GM18502 (cell line): ENCODE measurements around the gene GPN2.
"Not testable (repeated sequence)": the region's sequence is repeated elsewhere in the genome, so short reads cannot be mapped to it uniquely, and the experiment has no call there.

ENCODE experiments used
- ATAC-seq: cut with Tn5 transposase; IDR thresholded peaks from one replicate; pipeline ENCODE4 v1.9.1; 2021; ENCODE audit warnings: mild to moderate bottlenecking; ENCODE audit not compliant: unreplicated experiment, poor library complexity

GPN2 gene

DNA sequence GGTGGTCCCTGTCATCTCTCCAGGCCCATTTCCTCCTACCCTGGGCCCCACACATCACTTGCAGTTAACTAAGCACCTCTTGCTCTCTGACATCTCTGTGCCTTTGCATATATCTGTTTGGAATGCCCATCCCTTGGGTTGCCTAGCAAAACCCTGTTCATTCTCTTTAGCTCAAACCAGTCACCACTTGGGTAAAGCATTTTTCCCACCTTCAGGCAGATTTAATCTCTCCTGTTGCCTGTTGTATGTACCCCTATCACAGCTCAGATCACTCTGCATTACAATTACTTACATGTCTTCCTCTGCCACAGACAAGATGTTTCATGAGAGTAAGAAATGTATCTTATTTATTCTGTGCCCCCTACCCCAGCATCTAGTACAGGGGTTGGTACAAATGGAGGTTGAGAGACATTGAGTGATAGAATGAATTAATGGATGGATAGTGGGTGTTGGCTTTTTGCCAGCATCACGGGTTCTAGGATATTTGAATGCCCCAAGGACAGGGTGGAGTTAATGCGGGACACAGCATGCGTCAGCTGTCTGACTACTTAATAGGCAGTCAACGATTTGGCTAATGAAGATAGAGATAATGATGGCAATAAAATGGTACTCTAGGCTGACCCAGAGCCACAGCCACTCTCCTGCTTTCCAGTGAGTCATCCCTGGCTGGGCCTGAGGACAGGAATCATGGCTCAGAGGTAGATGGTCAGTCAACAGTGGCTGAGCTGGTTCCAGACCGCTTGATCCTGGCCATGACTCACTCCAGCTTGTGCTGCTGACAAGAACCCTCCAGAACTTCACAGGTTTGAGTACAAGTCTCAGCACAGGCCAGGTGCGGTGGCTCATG lies 17.2 kb upstream of the GPN2 start:
- ATAC-seq = no peak

DNA sequence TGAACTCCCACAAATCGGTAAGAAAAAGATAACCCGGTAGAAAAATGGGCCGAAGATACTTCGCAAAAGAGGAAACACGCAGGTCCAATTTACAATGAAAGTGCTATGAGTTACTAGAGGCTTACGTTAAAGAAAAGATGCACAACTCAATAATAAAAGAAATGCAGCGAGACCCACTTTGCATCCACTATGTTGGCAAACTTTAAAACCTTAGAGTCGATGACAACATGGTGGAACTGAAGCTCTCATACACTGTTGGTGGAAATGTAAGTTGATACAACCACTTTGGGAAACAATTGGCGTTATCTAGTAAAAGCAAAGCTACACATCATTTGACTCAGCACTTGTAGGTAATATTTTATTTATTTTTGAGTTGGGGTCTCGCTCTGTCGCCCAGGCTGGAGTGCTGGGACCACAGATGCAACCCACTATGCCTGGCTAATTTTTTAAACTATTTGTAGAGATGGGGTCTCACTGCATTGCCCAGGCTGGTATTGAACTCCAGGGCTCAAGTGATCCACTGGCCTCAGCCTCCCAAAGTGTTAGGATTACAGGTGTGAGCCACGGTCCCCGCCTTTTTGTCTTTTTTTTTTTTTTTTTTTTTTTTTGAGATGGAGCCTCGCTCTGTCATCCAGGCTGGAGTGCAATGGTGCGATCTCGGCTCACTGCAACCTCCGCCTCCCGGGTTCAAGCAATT lies 10.9 kb upstream of the GPN2 start:
- no peak for ATAC-seq

- peak; percentile 87 for ATAC-seq
These were observed 10.1 kb upstream of the GPN2 start, which contains the start of gene GPATCH3 for GRCh38 chr1:26900001-26900814. Gene GPATCH3 (minus strand): TSS chr1:26900467. CDS start chr1:26900442, 25 bp downstream.

- ATAC-seq = no peak
These were observed 7.3 kb upstream of the GPN2 start for GRCh38 chr1:26897351-26897750.

DNA sequence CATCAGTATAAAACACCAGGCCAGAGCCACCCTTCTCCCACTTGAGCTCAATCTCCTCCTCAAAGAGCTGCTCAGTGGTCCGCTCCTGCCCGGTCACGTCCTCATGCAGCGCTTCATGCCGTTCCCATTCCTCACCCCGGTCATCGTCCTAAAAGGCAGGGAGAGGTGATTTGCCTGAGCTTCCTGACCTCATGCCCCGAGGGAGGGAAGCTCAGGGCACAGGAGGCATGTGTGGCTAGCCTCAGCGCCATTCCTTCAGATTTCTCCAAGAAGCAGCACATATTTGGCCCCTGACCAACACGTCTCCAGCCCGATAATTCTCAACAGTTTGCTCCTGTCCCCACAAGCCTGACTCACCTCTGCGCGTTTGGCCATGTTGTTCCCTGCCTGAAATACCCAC lies 4.2 kb upstream of the GPN2 start:
- no peak for ATAC-seq

DNA sequence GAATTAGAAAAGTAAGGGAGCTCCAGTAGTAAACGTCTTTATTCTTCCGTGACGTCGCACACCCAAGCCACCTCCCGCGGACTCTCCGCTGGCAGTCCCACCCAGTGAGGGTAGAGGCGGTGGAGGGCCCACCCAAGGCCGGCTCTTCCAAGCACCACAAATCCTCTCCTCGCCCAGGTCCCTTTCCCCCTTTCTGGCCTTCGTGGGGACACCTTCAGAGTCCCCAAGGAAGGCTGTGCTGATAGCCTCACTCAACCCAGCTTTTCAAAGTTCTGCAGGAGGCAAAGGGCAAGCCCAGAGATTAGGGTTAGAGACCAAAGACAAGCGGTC lies 349 bp upstream of the GPN2 start:
- peak; percentile 15 for ATAC-seq

- no peak for ATAC-seq
These were observed 1.9 kb downstream of the GPN2 start for GRCh38 chr1:26888231-26888630.

DNA sequence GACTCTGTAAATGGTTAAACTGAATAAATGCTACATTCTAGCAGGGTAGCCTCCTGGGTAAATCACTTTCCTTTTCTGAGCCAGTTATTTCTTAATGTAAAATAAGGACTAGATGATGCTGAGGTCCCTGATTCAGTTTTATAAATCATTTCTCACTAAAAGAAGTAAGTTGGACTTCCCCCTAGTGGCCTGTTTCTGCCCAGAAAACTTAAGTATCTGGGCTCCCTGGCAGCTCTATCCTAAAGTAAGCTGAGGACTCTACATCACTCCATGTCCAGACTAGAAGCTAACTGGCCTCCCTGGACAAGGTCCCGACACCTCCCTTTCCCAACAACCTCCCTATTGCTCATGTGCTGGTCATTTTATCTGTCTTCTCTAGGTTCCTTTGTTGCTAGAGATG lies 3.0 kb downstream of the GPN2 start:
- ATAC-seq = no peak

GRCh38 chr1:26882696-26883463 lies 7.2 kb downstream of the GPN2 start:
- ATAC-seq = no peak

- ATAC-seq = not testable (repeated sequence)
These were observed 8.5 kb downstream of the GPN2 start for GRCh38 chr1:26881611-26882010.

- ATAC-seq = no peak
These were observed 10.3 kb downstream of the GPN2 start for GRCh38 chr1:26879793-26880192.

GRCh38 chr1:26877326-26877725 lies 12.8 kb downstream of the GPN2 start:
- no peak for ATAC-seq

DNA sequence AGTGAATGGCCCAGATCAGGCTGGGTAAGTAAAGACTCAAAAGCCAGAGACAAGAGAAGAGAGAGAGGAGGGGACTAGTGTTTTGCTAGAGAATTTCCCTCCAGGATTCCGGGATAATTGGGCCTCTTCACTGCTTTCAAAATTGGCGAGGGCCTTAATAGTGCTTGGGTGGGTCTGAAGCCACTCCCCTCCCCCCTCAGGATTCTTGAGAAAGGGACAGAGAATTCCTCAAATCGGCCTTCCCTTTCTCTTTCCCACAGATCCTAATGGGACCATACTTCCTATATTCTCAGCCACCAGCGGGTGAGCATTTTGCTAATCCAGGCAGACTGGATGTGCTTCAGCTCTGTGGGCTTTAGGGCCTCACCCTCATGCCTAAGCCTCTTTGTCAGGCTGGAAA lies 15.2 kb downstream of the GPN2 start:
- ATAC-seq = no peak

- ATAC-seq = not testable (repeated sequence)
These were observed 17.0 kb downstream of the GPN2 start for GRCh38 chr1:26873097-26873496.

- peak; percentile 94 for ATAC-seq
These were observed 25.2 kb downstream of the GPN2 start for GRCh38 chr1:26864610-26865480.

DNA sequence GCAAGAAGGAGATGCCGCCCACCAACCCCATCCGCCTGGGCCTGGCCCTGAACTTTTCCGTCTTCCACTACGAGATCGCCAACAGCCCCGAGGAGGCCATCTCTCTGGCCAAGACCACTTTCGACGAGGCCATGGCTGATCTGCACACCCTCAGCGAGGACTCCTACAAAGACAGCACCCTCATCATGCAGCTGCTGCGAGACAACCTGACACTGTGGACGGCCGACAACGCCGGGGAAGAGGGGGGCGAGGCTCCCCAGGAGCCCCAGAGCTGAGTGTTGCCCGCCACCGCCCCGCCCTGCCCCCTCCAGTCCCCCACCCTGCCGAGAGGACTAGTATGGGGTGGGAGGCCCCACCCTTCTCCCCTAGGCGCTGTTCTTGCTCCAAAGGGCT lies 26.4 kb downstream of the GPN2 start:
- ATAC-seq = no peak

DNA sequence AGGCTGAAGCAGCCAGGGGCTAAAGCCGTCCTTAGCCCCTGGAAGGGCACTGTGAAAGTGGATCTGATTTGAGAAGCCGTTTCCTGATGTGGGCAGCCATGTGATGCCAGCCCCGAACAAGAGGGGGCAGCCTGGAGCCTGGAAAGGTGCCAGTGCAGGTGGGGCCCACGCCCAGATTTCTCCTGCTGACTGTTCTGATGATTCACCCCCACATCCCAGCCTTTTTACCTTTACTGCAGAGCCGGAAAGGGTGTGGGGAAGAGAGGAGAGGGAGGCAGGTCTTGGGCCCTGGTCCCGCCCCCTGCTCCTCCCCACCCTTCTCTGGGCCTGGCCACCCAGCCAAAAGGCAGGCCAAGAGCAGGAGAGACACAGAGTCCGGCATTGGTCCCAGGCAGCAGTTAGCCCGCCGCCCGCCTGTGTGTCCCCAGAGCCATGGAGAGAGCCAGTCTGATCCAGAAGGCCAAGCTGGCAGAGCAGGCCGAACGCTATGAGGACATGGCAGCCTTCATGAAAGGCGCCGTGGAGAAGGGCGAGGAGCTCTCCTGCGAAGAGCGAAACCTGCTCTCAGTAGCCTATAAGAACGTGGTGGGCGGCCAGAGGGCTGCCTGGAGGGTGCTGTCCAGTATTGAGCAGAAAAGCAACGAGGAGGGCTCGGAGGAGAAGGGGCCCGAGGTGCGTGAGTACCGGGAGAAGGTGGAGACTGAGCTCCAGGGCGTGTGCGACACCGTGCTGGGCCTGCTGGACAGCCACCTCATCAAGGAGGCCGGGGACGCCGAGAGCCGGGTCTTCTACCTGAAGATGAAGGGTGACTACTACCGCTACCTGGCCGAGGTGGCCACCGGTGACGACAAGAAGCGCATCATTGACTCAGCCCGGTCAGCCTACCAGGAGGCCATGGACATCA lies 27.1 kb downstream of the GPN2 start, which contains the start of gene SFN:
Gene SFN, plus strand, starts transcription at position 369 of the 904 bp plus-strand sequence. Its CDS starts 64 bp downstream, at position 433.
- ATAC-seq = no peak

DNA sequence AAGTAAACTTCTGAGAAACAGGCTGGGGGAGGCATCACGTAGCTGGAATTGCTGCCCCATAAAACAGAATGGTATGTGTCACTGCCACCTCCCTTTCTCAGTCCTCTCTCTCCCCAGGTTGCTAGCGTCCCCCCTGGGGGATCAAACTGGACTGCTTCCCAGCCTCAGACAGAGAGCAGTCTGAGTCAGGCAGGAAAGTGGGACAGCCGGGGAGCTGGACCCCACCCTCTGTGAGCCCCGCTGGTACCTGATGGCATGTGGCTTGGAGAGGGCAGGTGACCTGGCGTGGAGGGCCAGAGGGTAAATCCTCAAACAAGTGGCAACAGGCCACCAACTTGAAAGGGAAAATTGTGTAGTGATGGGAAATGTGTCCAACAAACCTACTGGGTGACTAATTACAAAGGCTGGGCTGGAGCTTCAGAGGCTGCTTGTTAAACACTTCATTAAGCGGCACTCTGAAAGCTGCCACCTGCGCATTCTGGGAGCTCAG lies 28.1 kb downstream of the GPN2 start:
- ATAC-seq = no peak
